ENCODE data around the gene POU2F2.

- TF ChIP-seq CTCF (conservative IDR thresholded peaks at IDR 0.05; ENCODE audit: low read length) (no peak), EZH2phosphoT487 (IDR thresholded peaks at IDR 0.05; ENCODE audit: borderline replicate concordance, low read depth, low read length) (no peak)
These were observed 37.0 kb downstream of the POU2F2 start for GRCh38 chr19:42095142-42095813.

Data from OCI-LY7 (cell line).